Loucy (cell line): ENCODE data around the gene PRF1.

Source experiments
- H2AFZ ChIP-seq: fragments of 200-600 bp; sonication (generic); 2 replicates; pipeline ENCODE4 v1.6.0; 2016; ENCODE audit warnings: antibody characterized with exemption, mild to moderate bottlenecking, low read length, moderate library complexity
- H3F3A ChIP-seq: fragments of 200-600 bp; 2 replicates; pipeline ENCODE4 v1.6.0; 2016; ENCODE audit warnings: antibody characterized with exemption, low read depth, mild to moderate bottlenecking
- H3K27me3 ChIP-seq: fragments of 200-600 bp; sonication (generic); 2 replicates; pipeline ENCODE4 v1.6.1; 2014; ENCODE audit warnings: low read length, mild to moderate bottlenecking; ENCODE audit not compliant: insufficient read depth, poor library complexity, severe bottlenecking
- H3K36me3 ChIP-seq: fragments of 200-600 bp; sonication (generic); 2 replicates; pipeline ENCODE4 v1.6.1; 2016; ENCODE audit warnings: low read length; ENCODE audit not compliant: insufficient read depth
- H3K4me1 ChIP-seq: fragments of 200-600 bp; sonication (generic); 2 replicates; pipeline ENCODE4 v1.5.1; 2014; ENCODE audit warnings: low read length, mild to moderate bottlenecking; ENCODE audit not compliant: insufficient read depth, poor library complexity, severe bottlenecking
- H3K4me2 ChIP-seq: fragments of 200-600 bp; sonication (generic); 2 replicates; pipeline ENCODE4 v1.6.0; 2014; ENCODE audit warnings: antibody characterized with exemption, low read length, low read depth, mild to moderate bottlenecking; ENCODE audit not compliant: poor library complexity, severe bottlenecking
- H3K4me3 ChIP-seq: fragments of 200-600 bp; sonication (generic); 2 replicates; pipeline ENCODE4 v1.5.1; 2014; ENCODE audit warnings: low read length, mild to moderate bottlenecking, mixed read lengths; ENCODE audit not compliant: poor library complexity, severe bottlenecking
- H3K79me2 ChIP-seq: fragments of 200-600 bp; sonication (generic); 2 replicates; pipeline ENCODE4 v1.6.1; 2014; ENCODE audit warnings: low read length; ENCODE audit not compliant: insufficient read depth
- H3K9ac ChIP-seq: fragments of 200-600 bp; sonication (generic); 2 replicates; pipeline ENCODE4 v1.6.0; 2014; ENCODE audit warnings: mild to moderate bottlenecking, low read depth, low read length, moderate library complexity; ENCODE audit not compliant: poor library complexity, severe bottlenecking
- H3K9me2 ChIP-seq: fragments of 200-600 bp; sonication (generic); replicated peaks from 2 replicates; pipeline ENCODE4 v1.6.1; 2016; ENCODE audit warnings: low read depth, low read length, mixed read lengths
- H3K9me3 ChIP-seq: fragments of 200-600 bp; sonication (generic); 2 replicates; pipeline ENCODE4 v1.6.1; 2014; ENCODE audit warnings: mild to moderate bottlenecking, antibody characterized with exemption, low read length, low read depth; ENCODE audit not compliant: insufficient read depth
- H4K20me1 ChIP-seq: fragments of 200-600 bp; sonication (generic); 2 replicates; pipeline ENCODE4 v1.6.0; 2014; ENCODE audit warnings: antibody characterized with exemption, low read length, mild to moderate bottlenecking; ENCODE audit not compliant: insufficient read depth, poor library complexity, severe bottlenecking
- CTCF ChIP-seq: fragments of 200-600 bp; sonication (generic); conservative IDR thresholded peaks from 2 replicates; pipeline ENCODE4 v1.5.1; 2014; ENCODE audit warnings: mild to moderate bottlenecking, antibody characterized with exemption, low read length
- EZH2phosphoT487 ChIP-seq: fragments of 200-600 bp; IDR thresholded peaks from 2 replicates; pipeline ENCODE4 v1.6.1; 2018; ENCODE audit warnings: antibody characterized with exemption, mild to moderate bottlenecking, moderate library complexity, borderline replicate concordance

PRF1 gene

DNA sequence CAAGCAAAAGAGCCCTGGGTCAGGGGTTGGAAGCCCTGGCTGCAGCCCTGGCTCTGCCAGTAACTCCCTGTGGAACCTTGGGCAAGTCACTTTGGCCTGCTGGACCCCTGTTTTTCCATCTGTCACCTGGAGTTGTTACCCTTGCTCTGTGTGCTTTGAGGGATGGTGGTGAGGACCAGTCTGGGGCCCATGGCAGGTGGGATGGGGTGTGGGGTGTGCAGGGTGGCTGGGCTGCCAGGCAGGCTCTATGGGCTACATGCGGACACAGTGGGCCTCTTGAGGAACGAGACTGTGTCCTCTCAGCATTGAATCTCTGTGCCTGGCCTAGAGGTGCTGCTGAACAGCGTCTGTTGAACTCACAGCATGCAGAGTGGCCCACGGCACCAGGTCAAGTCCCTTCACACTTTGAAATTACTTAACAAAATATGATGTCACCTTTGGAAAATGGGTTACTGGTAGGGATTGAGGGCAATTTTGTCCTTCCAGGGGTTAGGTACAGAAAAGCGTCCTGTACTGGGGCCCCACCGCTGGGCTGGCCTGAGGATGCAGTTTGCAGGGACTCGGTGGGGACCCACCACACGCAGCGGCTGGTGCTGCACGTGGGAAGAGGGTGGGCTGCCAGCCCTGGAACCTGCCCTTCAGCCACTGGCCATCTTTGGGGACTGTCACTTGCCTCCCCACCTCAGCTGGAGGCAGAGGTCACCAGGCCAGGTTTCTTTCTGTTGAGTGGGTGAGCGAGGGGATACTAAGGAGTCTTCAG, 45.3 kb downstream of the PRF1 start:
- Histone ChIP-seq H3K79me2 (no peaks in the 10 kb centered on the region), H3K4me1 (peaks cover 27% of the 10 kb centered on the region), H3K4me2 (no peak overlapping the region), H3K9ac (no peak overlapping the region), H3F3A (no peaks in the 10 kb centered on the region), H4K20me1 (no peaks in the 10 kb centered on the region), H3K9me2 (no peaks in the 10 kb centered on the region), H3K27me3 (no peaks in the 10 kb centered on the region), H3K4me3 (no peak overlapping the region), H3K36me3 (no peaks in the 10 kb centered on the region), H2AFZ (no peak overlapping the region), H3K9me3 (no peaks in the 10 kb centered on the region)
- TF ChIP-seq EZH2phosphoT487 (no peak), CTCF (no peak)

- Histone ChIP-seq H3K9me3 (no peaks in the 10 kb centered on the region), H3K36me3 (peaks cover 13% of the 10 kb centered on the region; the same call in 1 of the 2 replicates), H3K4me3 (no peak overlapping the region), H3K27me3 (no peaks in the 10 kb centered on the region), H2AFZ (no peak overlapping the region), H3F3A (no peaks in the 10 kb centered on the region), H3K9ac (no peak overlapping the region), H3K79me2 (no peaks in the 10 kb centered on the region), H3K4me2 (no peak overlapping the region), H3K4me1 (peaks cover 10% of the 10 kb centered on the region), H3K9me2 (no peaks in the 10 kb centered on the region), H4K20me1 (no peaks in the 10 kb centered on the region)
- TF ChIP-seq EZH2phosphoT487 (no peak), CTCF (no peak)
Measured at GRCh38 chr10:70555371-70555770, 47.2 kb downstream of the PRF1 start.

GRCh38 chr10:70552586-70552985, 50.0 kb downstream of the PRF1 start:
- Histone ChIP-seq H3K79me2 (no peaks in the 10 kb centered on the region), H3K4me3 (no peak overlapping the region), H3F3A (no peaks in the 10 kb centered on the region), H3K4me1 (no peaks in the 10 kb centered on the region), H3K9me3 (no peaks in the 10 kb centered on the region), H3K27me3 (no peaks in the 10 kb centered on the region), H3K9ac (no peak overlapping the region), H4K20me1 (no peaks in the 10 kb centered on the region), H2AFZ (no peak overlapping the region), H3K9me2 (no peaks in the 10 kb centered on the region), H3K36me3 (peaks cover 13% of the 10 kb centered on the region; the same call in 1 of the 2 replicates), H3K4me2 (no peak overlapping the region)
- TF ChIP-seq EZH2phosphoT487 (no peak), CTCF (no peak)
